GM18519 (cell line): Measurements from ENCODE around the gene MYRIP.
A peak's percentile ranks its signal among the peaks of the same experiment; 100 is the strongest.

Experiments used
- ATAC-seq: cut with Tn5 transposase; IDR thresholded peaks from one replicate; pipeline ENCODE4 v1.9.1; 2021; ENCODE audit warnings: mild to moderate bottlenecking, moderate library complexity; ENCODE audit not compliant: unreplicated experiment, low FRiP score

The MYRIP gene

DNA sequence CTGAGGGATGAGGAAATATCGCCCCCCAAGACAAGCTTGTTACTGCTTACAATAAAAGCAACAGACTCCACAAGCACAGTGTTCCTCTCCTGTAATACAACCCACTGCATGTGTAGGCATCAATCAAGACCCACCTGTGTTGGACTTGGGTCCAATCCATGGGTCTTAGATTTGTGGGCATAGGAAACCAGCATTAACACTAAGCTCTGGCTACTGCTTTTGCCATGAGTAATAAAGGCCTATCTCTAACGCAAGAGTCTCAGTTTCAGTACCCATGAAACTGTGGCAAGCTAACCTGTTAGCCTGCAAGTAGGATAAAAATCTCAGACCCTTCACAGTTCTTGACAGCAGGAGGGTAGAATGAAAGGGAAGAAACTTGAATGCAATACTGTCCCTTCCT lies 494.9 kb downstream of the MYRIP start:
- ATAC-seq, result no peak

DNA sequence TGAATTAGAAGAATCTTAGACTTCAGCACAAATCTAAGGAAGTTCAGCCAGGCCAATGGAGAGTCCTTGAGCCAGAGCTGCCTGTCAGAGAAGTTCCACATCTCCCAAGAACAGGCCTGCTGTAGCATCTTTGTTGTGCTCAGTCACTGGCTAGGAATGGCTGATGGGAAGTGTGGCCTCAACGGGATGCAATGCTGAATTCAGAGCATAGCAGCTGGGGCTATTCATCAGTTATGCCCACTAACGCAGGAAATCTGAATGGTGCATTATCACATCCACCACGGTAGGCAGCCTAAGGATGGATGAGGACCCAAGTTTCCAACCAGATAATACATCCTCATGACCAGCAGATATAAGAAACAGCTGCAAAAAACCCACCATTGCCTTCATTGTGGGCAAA lies 496.9 kb downstream of the MYRIP start:
- no peak for ATAC-seq

GRCh38 chr3:40307176-40307575 lies 497.8 kb downstream of the MYRIP start:
- no peak for ATAC-seq

GRCh38 chr3:40308725-40309417 lies 499.5 kb downstream of the MYRIP start:
- ATAC-seq, result no peak

DNA sequence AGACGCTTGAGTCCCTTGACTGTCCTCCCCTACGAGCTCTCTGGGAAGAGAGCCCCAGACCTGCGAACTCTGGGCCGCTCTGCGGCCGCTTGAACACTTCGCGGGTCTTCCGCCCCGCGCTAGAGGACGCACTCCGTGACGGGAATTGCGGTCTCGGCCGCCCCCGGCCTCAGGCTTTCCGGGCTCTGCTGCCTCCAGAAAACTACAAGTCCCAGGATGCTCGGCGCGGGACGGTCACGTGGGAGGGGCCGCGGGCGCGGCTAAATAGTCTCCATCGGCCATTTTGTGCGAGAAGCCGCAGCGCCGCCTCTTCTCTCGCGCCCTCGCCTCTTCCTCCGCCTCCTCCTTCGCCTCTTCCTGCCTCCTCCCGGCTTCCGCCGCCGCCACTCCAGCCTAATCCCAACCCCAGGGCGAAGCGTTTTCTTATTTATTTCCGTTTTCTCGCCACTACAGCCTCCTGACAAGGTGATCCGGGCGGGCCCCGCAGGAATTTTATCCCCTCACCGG lies 500.1 kb downstream of the MYRIP start, which contains the start of gene EIF1B:
Gene EIF1B (plus strand): TSS at position 290 of the 507 bp plus-strand sequence. CDS start 235 bp downstream, outside the sequence.
- peak; percentile 97 for ATAC-seq
